HepG2 (cell line): Measurements from ENCODE around the gene ODAM. TPM values are rescaled to one million over a fixed set of nuclear protein-coding genes. Genes with fewer than 3 reads are reported as not detected.

Experiments used
- CBFB ChIP-seq: sonication (generic); formaldehyde crosslinking; IDR thresholded peaks from 2 replicates; pipeline ENCODE4 v1.4.0; 2020; ENCODE audit warnings: missing genetic modification reagents
- EZH2 ChIP-seq: conservative IDR thresholded peaks from 2 replicates; pipeline ENCODE4 v1.6.1; 2012; ENCODE audit warnings: mild to moderate bottlenecking, low read depth, low read length, moderate library complexity
- HIVEP1 ChIP-seq: sonication (generic); formaldehyde crosslinking; IDR thresholded peaks from 2 replicates; pipeline ENCODE4 v1.4.0; 2020; ENCODE audit warnings: mild to moderate bottlenecking, missing genetic modification reagents
- KAT8 ChIP-seq: IDR thresholded peaks from 2 replicates; pipeline ENCODE4 v1.6.1; 2016; ENCODE audit warnings: missing genetic modification reagents, missing compliant biosample characterization
- NAIF1 ChIP-seq: sonication (generic); formaldehyde crosslinking; IDR thresholded peaks from 2 replicates; pipeline ENCODE4 v1.5.0; 2020; ENCODE audit warnings: mild to moderate bottlenecking, missing genetic modification reagents, borderline replicate concordance
- ONECUT2 ChIP-seq: sonication (generic); formaldehyde crosslinking; IDR thresholded peaks from 2 replicates; pipeline ENCODE4 v1.4.0; 2020; ENCODE audit warnings: missing genetic modification reagents
- RERE ChIP-seq: IDR thresholded peaks from 2 replicates; pipeline ENCODE4 v1.6.1; 2016; ENCODE audit warnings: low read depth, missing genetic modification reagents, missing compliant biosample characterization
- SKI ChIP-seq: fragments of 450-650 bp; IDR thresholded peaks from one replicate; pipeline ENCODE4 v1.6.1; 2018; ENCODE audit warnings: mild to moderate bottlenecking; ENCODE audit not compliant: partially characterized antibody
- SRSF9 ChIP-seq: fragments of 200-400 bp; formaldehyde crosslinking; IDR thresholded peaks from 2 replicates; pipeline ENCODE4 v1.6.1; 2018; ENCODE audit warnings: borderline replicate concordance, mild to moderate bottlenecking, low read depth, low read length; ENCODE audit not compliant: insufficient read depth, poor library complexity, severe bottlenecking
- YEATS2 ChIP-seq: sonication (generic); formaldehyde crosslinking; IDR thresholded peaks from 2 replicates; pipeline ENCODE4 v1.4.0; 2020; ENCODE audit warnings: missing genetic modification reagents, borderline replicate concordance
- ZBTB44 ChIP-seq: sonication (generic); formaldehyde crosslinking; IDR thresholded peaks from 2 replicates; pipeline ENCODE4 v1.4.0; 2020; ENCODE audit warnings: missing genetic modification reagents
- ZHX2 ChIP-seq, 2 experiments: sonication (generic) in 1 of 2; formaldehyde crosslinking in 1 of 2; IDR thresholded peaks; 2 replicates each; pipeline versions ENCODE4 v1.6.1 to v1.9.0; 2014 to 2022; ENCODE audit warnings: antibody characterized with exemption in 1 of 2, borderline replicate concordance in 1 of 2, inconsistent platforms in 1 of 2, low read depth in 1 of 2, missing genetic modification reagents in 1 of 2
- ZNF468 ChIP-seq: sonication (generic); formaldehyde crosslinking; IDR thresholded peaks from 2 replicates; pipeline ENCODE4 v1.8.0; 2022; ENCODE audit warnings: mild to moderate bottlenecking, moderate library complexity, missing genetic modification reagents
- ZNF543 ChIP-seq: sonication (generic); formaldehyde crosslinking; IDR thresholded peaks from 2 replicates; pipeline ENCODE4 v1.4.0; 2020; ENCODE audit warnings: mild to moderate bottlenecking, missing genetic modification reagents
- ZNF724P ChIP-seq: sonication (generic); formaldehyde crosslinking; IDR thresholded peaks from 2 replicates; pipeline ENCODE4 v1.8.0; 2022; ENCODE audit warnings: missing genetic modification reagents, borderline replicate concordance
- ZNF788 ChIP-seq: sonication (generic); formaldehyde crosslinking; IDR thresholded peaks from 2 replicates; pipeline ENCODE4 v1.5.0; 2020; ENCODE audit warnings: mild to moderate bottlenecking, missing genetic modification reagents, borderline replicate concordance
- polyA plus RNA-seq, 8 experiments: library from polyadenylated mRNA; depleted of rRNA in 3 of 8; stranded (reverse) in 7 of 8; unstranded in 1 of 8; fragments of >200 nt; fragmentation: Illumina TruSeq in 4 of 8; extraction: Trizol in 4 of 8; gene quantifications; 2 replicates each; pipeline versions ENCODE4 v1.2.1 to v1.2.3, GENCODE V29; 2011 to 2016; ENCODE audit warnings: low read depth in 4 of 8, missing spikeins in 1 of 8, mixed read lengths in 1 of 8; ENCODE audit not compliant: insufficient read depth in 1 of 8
- total RNA-seq, 5 experiments: library from RNA; depleted of rRNA; stranded (reverse); fragments of >200 nt; fragmentation: Illumina TruSeq; extraction: Trizol; gene quantifications; 2 replicates each; pipeline ENCODE4 v1.2.3, GENCODE V29; 2016; ENCODE audit warnings: low read depth in 1 of 5

The ODAM gene
- total and polyA plus RNA-seq, 2 of the 13 experiments (the other 11 are each of a cell fraction or from before 2014, with no cell fraction given), result 94.6 to 115 TPM

- TF ChIP-seq NAIF1 (CRISPR knock-in tag), result no peak
- TF ChIP-seq ZNF468 (CRISPR knock-in tag), result no peak
- no peak for TF ChIP-seq SRSF9
- TF ChIP-seq ZBTB44 (CRISPR knock-in tag), result no peak
- no peak for TF ChIP-seq ZNF724P (CRISPR knock-in tag)
- peak; percentile 87 for TF ChIP-seq SKI
- no peak; the same call in 1 of the 2 replicates for TF ChIP-seq ZNF788 (CRISPR knock-in tag)
- no peak for TF ChIP-seq HIVEP1 (CRISPR knock-in tag)
- no peak for TF ChIP-seq ZNF543
- TF ChIP-seq RERE, result peak; percentile 46
- TF ChIP-seq ZHX2 (IDR thresholded peaks at IDR 0.05; ENCODE audit: low read depth), result no peak
- peak; percentile 42; the same call in 1 of the 2 replicates for TF ChIP-seq ZHX2 (CRISPR knock-in tag; IDR thresholded peaks at IDR 0.05; ENCODE audit: borderline replicate concordance)
- no peak for TF ChIP-seq YEATS2 (CRISPR knock-in tag)
- peak; percentile 69 for TF ChIP-seq KAT8
- TF ChIP-seq CBFB, result peak; percentile 94
- no peak for TF ChIP-seq EZH2
- TF ChIP-seq ONECUT2 (CRISPR knock-in tag), result peak; percentile 97
Measured at GRCh38 chr4:70182517-70183167, 12.9 kb upstream of the ODAM start (continued).
